ENCODE data around the gene RBMS3. TPM values are rescaled to one million over a fixed set of nuclear protein-coding genes. Genes with fewer than 3 reads are reported as not detected.

RBMS3 gene
- total RNA-seq, 1 donor from 2014 or later = 33.0 TPM

- TF ChIP-seq EZH2 (IDR thresholded peaks at IDR 0.05; ENCODE audit: insufficient read depth, low read length) (no peak), CTCF (IDR thresholded peaks at IDR 0.05; ENCODE audit: insufficient read depth, low read depth, low read length) (no peak)
- no peak for FAIRE-seq
- no peaks in the 10 kb centered on the region for H3K9me3 ChIP-seq (ENCODE audit: insufficient read depth, low read depth, low read length)
- Mint-ChIP-seq H3K4me3 (ENCODE audit: unreplicated experiment) (no peak overlapping the region), H3K4me1 (ENCODE audit: low read depth, unreplicated experiment) (no peaks in the 10 kb centered on the region), H3K9me3 (ENCODE audit: unreplicated experiment) (no peaks in the 10 kb centered on the region), H3K27me3 (ENCODE audit: low read depth, unreplicated experiment) (no peaks in the 10 kb centered on the region), H3K36me3 (ENCODE audit: low read depth, unreplicated experiment) (peaks cover 2% of the 10 kb centered on the region), H3K27ac (ENCODE audit: unreplicated experiment) (no peak overlapping the region)
- H3K4me1 ChIP-seq (ENCODE audit: insufficient read depth, low read length) = no peaks in the 10 kb centered on the region
- no peaks in the 10 kb centered on the region for H4K20me1 ChIP-seq (ENCODE audit: insufficient read depth, low read length)
- no peaks in the 10 kb centered on the region for H3K36me3 ChIP-seq (ENCODE audit: insufficient read depth, low read length)
- no peak overlapping the region for H3K4me2 ChIP-seq (ENCODE audit: low read length)
- DNase-seq (ENCODE audit: low read depth) = no peak
- no peak overlapping the region for H3K9ac ChIP-seq (ENCODE audit: low read length)
- no peaks in the 10 kb centered on the region for H3K79me2 ChIP-seq (ENCODE audit: insufficient read depth, low read length)
- H2AFZ ChIP-seq (ENCODE audit: low read depth, low read length) = no peak overlapping the region
- no peak overlapping the region for H3K4me3 ChIP-seq (ENCODE audit: insufficient read depth, low read depth, low read length)
- H3K27ac ChIP-seq (ENCODE audit: low read depth, low read length) = no peak overlapping the region
- no peaks in the 10 kb centered on the region for H3K27me3 ChIP-seq (ENCODE audit: insufficient read depth, low read length)
These were observed 17.4 kb upstream of the RBMS3 start for GRCh38 chr3:29263476-29263875.

- no peak for TF ChIP-seq EZH2 (IDR thresholded peaks at IDR 0.05; ENCODE audit: insufficient read depth, low read length)
- no peak for TF ChIP-seq CTCF (IDR thresholded peaks at IDR 0.05; ENCODE audit: insufficient read depth, low read depth, low read length)
- peaks cover 4% of the 10 kb centered on the region for H3K36me3 Mint-ChIP-seq (ENCODE audit: low read depth, unreplicated experiment)
- no peak overlapping the region for H3K4me3 ChIP-seq (ENCODE audit: insufficient read depth, low read depth, low read length)
These were observed 15.3 kb upstream of the RBMS3 start for GRCh38 chr3:29265509-29266072.

GRCh38 chr3:29267226-29267625, 13.6 kb upstream of the RBMS3 start:
- H4K20me1 ChIP-seq (ENCODE audit: insufficient read depth, low read length) = no peaks in the 10 kb centered on the region
- no peaks in the 10 kb centered on the region for H3K9me3 ChIP-seq (ENCODE audit: insufficient read depth, low read depth, low read length)
- Mint-ChIP-seq H3K9me3 (ENCODE audit: unreplicated experiment) (no peaks in the 10 kb centered on the region), H3K36me3 (ENCODE audit: low read depth, unreplicated experiment) (peaks cover 2% of the 10 kb centered on the region), H3K4me1 (ENCODE audit: low read depth, unreplicated experiment) (no peaks in the 10 kb centered on the region), H3K4me3 (ENCODE audit: unreplicated experiment) (no peak overlapping the region), H3K27ac (ENCODE audit: unreplicated experiment) (no peak overlapping the region), H3K27me3 (ENCODE audit: low read depth, unreplicated experiment) (no peaks in the 10 kb centered on the region)
- no peaks in the 10 kb centered on the region for H3K79me2 ChIP-seq (ENCODE audit: insufficient read depth, low read length)
- no peak overlapping the region for H3K9ac ChIP-seq (ENCODE audit: low read length)
- H2AFZ ChIP-seq (ENCODE audit: low read depth, low read length) = no peak overlapping the region
- no peaks in the 10 kb centered on the region for H3K36me3 ChIP-seq (ENCODE audit: insufficient read depth, low read length)
- no peak for FAIRE-seq
- no peak overlapping the region for H3K4me3 ChIP-seq (ENCODE audit: insufficient read depth, low read depth, low read length)
- no peak overlapping the region for H3K27ac ChIP-seq (ENCODE audit: low read depth, low read length)
- H3K27me3 ChIP-seq (ENCODE audit: insufficient read depth, low read length) = no peaks in the 10 kb centered on the region
- no peaks in the 10 kb centered on the region for H3K4me1 ChIP-seq (ENCODE audit: insufficient read depth, low read length)
- H3K4me2 ChIP-seq (ENCODE audit: low read length) = no peak overlapping the region
- DNase-seq (ENCODE audit: low read depth) = no peak
- TF ChIP-seq CTCF (IDR thresholded peaks at IDR 0.05; ENCODE audit: insufficient read depth, low read depth, low read length) = no peak
- TF ChIP-seq EZH2 (IDR thresholded peaks at IDR 0.05; ENCODE audit: insufficient read depth, low read length) = no peak

More at GRCh38 chr3:29265509-29266072, 15.3 kb upstream of the RBMS3 start:
- Histone ChIP-seq H2AFZ (ENCODE audit: low read depth, low read length) (no peak overlapping the region), H3K36me3 (ENCODE audit: insufficient read depth, low read length) (no peaks in the 10 kb centered on the region), H3K4me2 (ENCODE audit: low read length) (no peak overlapping the region), H3K4me1 (ENCODE audit: insufficient read depth, low read length) (no peaks in the 10 kb centered on the region), H3K79me2 (ENCODE audit: insufficient read depth, low read length) (no peaks in the 10 kb centered on the region), H4K20me1 (ENCODE audit: insufficient read depth, low read length) (no peaks in the 10 kb centered on the region), H3K27me3 (ENCODE audit: insufficient read depth, low read length) (no peaks in the 10 kb centered on the region), H3K9ac (ENCODE audit: low read length) (no peak overlapping the region), H3K27ac (ENCODE audit: low read depth, low read length) (no peak overlapping the region), H3K9me3 (ENCODE audit: insufficient read depth, low read depth, low read length) (no peaks in the 10 kb centered on the region)
- H3K4me3 Mint-ChIP-seq (ENCODE audit: unreplicated experiment) = no peak overlapping the region
- H3K27ac Mint-ChIP-seq (ENCODE audit: unreplicated experiment) = no peak overlapping the region
- H3K9me3 Mint-ChIP-seq (ENCODE audit: unreplicated experiment) = no peaks in the 10 kb centered on the region
- H3K27me3 Mint-ChIP-seq (ENCODE audit: low read depth, unreplicated experiment) = no peaks in the 10 kb centered on the region
- H3K4me1 Mint-ChIP-seq (ENCODE audit: low read depth, unreplicated experiment) = no peaks in the 10 kb centered on the region
- no peak for DNase-seq (ENCODE audit: low read depth)
- FAIRE-seq = no peak
